B cell (primary cell): ENCODE results near the gene MID1. TPM values are rescaled to one million over a fixed set of nuclear protein-coding genes. Genes with fewer than 3 reads are reported as not detected.

Experiments used
- ATAC-seq: fragments of 200-7000 bp; cut with Tn5 transposase; one replicate; pipeline ENCODE4 v1.10.0; 2021; ENCODE audit warnings: low read depth, mild to moderate bottlenecking, moderate number of reproducible peaks, moderate library complexity
- CTCF ChIA-PET: fragments of 350-600 bp; sonication (Branson Sonifier 250); formaldehyde crosslinking; loops from one replicate; lab custom pipeline; 2021; ENCODE audit warnings: antibody characterized with exemption, inconsistent platforms; lab: Charles Lee
- POLR2A ChIA-PET: fragments of 350-600 bp; sonication (Branson Sonifier 250); formaldehyde crosslinking; loops from one replicate; lab custom pipeline; 2021; ENCODE audit warnings: antibody characterized with exemption; lab: Charles Lee
- DNase-seq: peaks from one replicate; pipeline ENCODE4 v3.0.0; 2013
- H2AFZ ChIP-seq: 2 replicates; pipeline ENCODE4 v1.6.1; 2012; ENCODE audit warnings: mild to moderate bottlenecking, low read depth, low read length; ENCODE audit not compliant: insufficient read depth, poor library complexity, severe bottlenecking
- H3K27ac ChIP-seq, 2 donors: 1 replicate in 1 of 2; 2 replicates in 1 of 2; pipeline ENCODE4 v1.5.1; 2012 to 2013; ENCODE audit warnings: low read length in 2 of 2, mild to moderate bottlenecking in 2 of 2, moderate library complexity in 1 of 2
- H3K27me3 ChIP-seq, 4 experiments: fragments of 200-600 bp in 1 of 4; sonication (generic) in 1 of 4; replicated peaks in 1 of 4; 1 replicate in 2 of 4; 2 replicates in 2 of 4; pipeline versions ENCODE4 v1.6.1 to v1.7.0; 2013 to 2016; ENCODE audit warnings: low read length in 3 of 4, mild to moderate bottlenecking in 2 of 4, mixed read lengths in 1 of 4, moderate library complexity in 1 of 4; ENCODE audit not compliant: insufficient read depth in 4 of 4, control insufficient read depth in 3 of 4; ENCODE audit errors: control extremely low read depth in 1 of 4
- H3K36me3 ChIP-seq, 2 experiments: replicated peaks in 1 of 2; 1 replicate in 1 of 2; 2 replicates in 1 of 2; pipeline versions ENCODE4 v1.6.1 to v1.7.1; 2013; ENCODE audit warnings: low read length in 1 of 2; ENCODE audit not compliant: insufficient read depth in 2 of 2, control insufficient read depth in 1 of 2; ENCODE audit errors: control extremely low read depth in 1 of 2, extremely low read depth in 1 of 2
- H3K4me1 ChIP-seq, 2 donors: fragments of 200-600 bp in 1 of 2; sonication (generic) in 1 of 2; 1 replicate in 1 of 2; 2 replicates in 1 of 2; pipeline versions ENCODE4 v1.5.1 to v1.6.1; 2013 to 2017; ENCODE audit warnings: low read length in 2 of 2; ENCODE audit not compliant: control insufficient read depth in 2 of 2, insufficient read depth in 2 of 2
- H3K4me2 ChIP-seq: replicated peaks from 2 replicates; pipeline ENCODE3; 2012; ENCODE audit warnings: mild to moderate bottlenecking, low read depth, low read length; ENCODE audit not compliant: poor library complexity, severe bottlenecking
- H3K4me3 ChIP-seq, 5 experiments: fragments of 200-600 bp in 1 of 5; sonication (generic) in 1 of 5; 1 replicate in 3 of 5; 2 replicates in 2 of 5; pipeline versions ENCODE4 v1.5.1 to v1.7.0; 2011 to 2016; ENCODE audit warnings: low read length in 4 of 5, mild to moderate bottlenecking in 4 of 5, low read depth in 2 of 5, control low read depth in 1 of 5, moderate library complexity in 1 of 5; ENCODE audit not compliant: insufficient read depth in 1 of 5; ENCODE audit errors: control extremely low read depth in 1 of 5, extremely low read depth in 1 of 5
- H3K79me2 ChIP-seq: fragments of 200-600 bp; sonication (generic); one replicate; pipeline ENCODE4 v1.6.0; 2016; ENCODE audit warnings: low read length; ENCODE audit not compliant: control insufficient read depth, insufficient read depth
- H3K9ac ChIP-seq: fragments of 200-600 bp; sonication (generic); 2 replicates; pipeline ENCODE4 v1.6.1; 2017; ENCODE audit warnings: mild to moderate bottlenecking, low read length, moderate library complexity
- H3K9me3 ChIP-seq, 3 donors: one replicate each; pipeline versions ENCODE4 v1.6.1 to v1.7.1; 2013; ENCODE audit warnings: low read length in 2 of 3; ENCODE audit not compliant: control insufficient read depth in 2 of 3, insufficient read depth in 1 of 3; ENCODE audit errors: control extremely low read depth in 1 of 3
- H4K20me1 ChIP-seq: 2 replicates; pipeline ENCODE4 v1.6.0; 2012; ENCODE audit warnings: mild to moderate bottlenecking, low read length; ENCODE audit not compliant: insufficient read depth, control insufficient read depth, poor library complexity, severe bottlenecking
- H3K27ac Mint-ChIP-seq: one replicate; pipeline ENCODE4 v1.8.0; 2021; ENCODE audit warnings: mixed read lengths
- H3K27me3 Mint-ChIP-seq: one replicate; pipeline ENCODE4 v1.8.0; 2021; ENCODE audit warnings: mixed read lengths
- H3K4me1 Mint-ChIP-seq: one replicate; pipeline ENCODE4 v1.8.0; 2021; ENCODE audit warnings: mixed read lengths
- H3K4me3 Mint-ChIP-seq: one replicate; pipeline ENCODE4 v1.8.0; 2021; ENCODE audit warnings: mixed read lengths
- H3K9me3 Mint-ChIP-seq: one replicate; pipeline ENCODE4 v1.8.0; 2022; ENCODE audit warnings: mixed read lengths; ENCODE audit not compliant: insufficient read depth
- EZH2 ChIP-seq: IDR thresholded peaks from 2 replicates; pipeline ENCODE4 v1.6.1; 2012; ENCODE audit warnings: borderline replicate concordance, low read depth, mild to moderate bottlenecking, moderate library complexity, low read length; ENCODE audit not compliant: insufficient read depth, poor library complexity, severe bottlenecking
- WGBS: methylation state at CpG from one replicate; pipeline ENCODE4 v1.1.5; 2013; ENCODE audit warnings: missing lambda C conversion rate; ENCODE audit not compliant: insufficient coverage; 5-methylcytosine and 5-hydroxymethylcytosine counted together
- intact Hi-C: fragments of 100-400 bp; cut with micrococcal nuclease; formaldehyde crosslinking; loops from one replicate; pipeline ENCODE4 v1.10.0; 2022
- polyA plus RNA-seq: library from polyadenylated mRNA; depleted of rRNA; stranded (reverse); fragments of >200 nt; gene quantifications from 2 replicates; pipeline ENCODE4 v1.2.3, GENCODE V29; 2012
- total RNA-seq, 2 donors: library from RNA; stranded (reverse); fragments of 120-200 nt in 1 of 2; gene quantifications; 1 replicate in 1 of 2; 2 replicates in 1 of 2; pipeline versions ENCODE4 v1.2.3 to v1.2.4, GENCODE V29; 2013 to 2022
- TF ChIP-seq, protein P1 (sequence below): fragments of 200-600 bp; IDR thresholded peaks from one replicate; pipeline ENCODE4 v1.8.0; 2022; ENCODE audit warnings: antibody characterized with exemption, mild to moderate bottlenecking

The MID1 gene
- total and polyA plus RNA-seq, 2 donors (not counting 1 experiment from before 2014, with no cell fraction given), result 0.15 to 0.44 TPM

DNA sequence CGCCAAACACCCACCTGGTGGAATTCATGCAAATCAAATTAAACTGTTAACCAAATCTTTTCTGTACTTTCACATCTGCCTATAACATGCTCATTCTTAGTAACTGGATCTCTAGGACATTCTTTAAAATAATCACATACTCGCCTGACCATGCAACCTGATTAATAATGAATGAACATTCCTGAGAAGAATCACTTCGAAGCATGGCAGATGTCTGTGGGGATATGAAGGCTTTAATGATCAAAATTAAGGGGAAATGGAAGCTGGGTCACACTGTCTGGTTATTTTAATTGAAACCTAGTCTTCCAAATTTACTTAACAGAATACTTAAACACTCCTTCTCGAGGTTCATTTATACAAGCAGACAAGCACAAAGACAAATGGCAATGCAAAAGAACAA, 44.2 kb downstream of the MID1 start:
- Mint-ChIP-seq H3K27me3 (peaks cover 4% of the 10 kb centered on the region), H3K4me1 (no peaks in the 10 kb centered on the region)
- POLR2A ChIA-PET, result no interaction called here

DNA sequence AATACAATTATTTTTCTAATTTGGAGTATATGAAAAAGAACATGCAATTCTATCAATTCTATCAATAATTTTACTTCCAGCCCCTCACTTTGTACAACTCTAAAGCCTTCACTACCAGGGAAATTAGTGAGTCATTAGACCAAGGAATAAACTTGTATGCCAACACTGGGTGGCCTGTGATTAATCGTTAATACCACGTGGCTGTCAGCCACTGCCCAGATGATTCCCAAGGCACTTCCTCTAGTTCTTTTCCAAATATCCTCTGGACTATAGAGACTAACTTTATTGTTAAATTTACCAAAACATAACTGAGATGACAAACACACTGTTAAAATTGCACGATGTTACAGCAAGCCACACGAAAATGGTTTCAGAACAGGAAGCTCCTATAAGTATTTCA, 45.7 kb downstream of the MID1 start:
- H3K27me3 ChIP-seq, result no peaks in the 10 kb centered on the region
- POLR2A ChIA-PET, result no interaction called here
- Mint-ChIP-seq H3K4me1 (no peaks in the 10 kb centered on the region), H3K27ac (no peak overlapping the region), H3K27me3 (peaks cover 7% of the 10 kb centered on the region), H3K9me3 (no peaks in the 10 kb centered on the region), H3K4me3 (no peak overlapping the region)
- ATAC-seq (no peak), DNase-seq (no peak)
- H2AFZ ChIP-seq, result no peak overlapping the region
- no peak overlapping the region for H3K4me3 ChIP-seq
- H3K36me3 ChIP-seq, result no peaks in the 10 kb centered on the region
- CTCF ChIA-PET, result no interaction called here
- no peak for TF ChIP-seq EZH2
- TF ChIP-seq, protein P1, sequence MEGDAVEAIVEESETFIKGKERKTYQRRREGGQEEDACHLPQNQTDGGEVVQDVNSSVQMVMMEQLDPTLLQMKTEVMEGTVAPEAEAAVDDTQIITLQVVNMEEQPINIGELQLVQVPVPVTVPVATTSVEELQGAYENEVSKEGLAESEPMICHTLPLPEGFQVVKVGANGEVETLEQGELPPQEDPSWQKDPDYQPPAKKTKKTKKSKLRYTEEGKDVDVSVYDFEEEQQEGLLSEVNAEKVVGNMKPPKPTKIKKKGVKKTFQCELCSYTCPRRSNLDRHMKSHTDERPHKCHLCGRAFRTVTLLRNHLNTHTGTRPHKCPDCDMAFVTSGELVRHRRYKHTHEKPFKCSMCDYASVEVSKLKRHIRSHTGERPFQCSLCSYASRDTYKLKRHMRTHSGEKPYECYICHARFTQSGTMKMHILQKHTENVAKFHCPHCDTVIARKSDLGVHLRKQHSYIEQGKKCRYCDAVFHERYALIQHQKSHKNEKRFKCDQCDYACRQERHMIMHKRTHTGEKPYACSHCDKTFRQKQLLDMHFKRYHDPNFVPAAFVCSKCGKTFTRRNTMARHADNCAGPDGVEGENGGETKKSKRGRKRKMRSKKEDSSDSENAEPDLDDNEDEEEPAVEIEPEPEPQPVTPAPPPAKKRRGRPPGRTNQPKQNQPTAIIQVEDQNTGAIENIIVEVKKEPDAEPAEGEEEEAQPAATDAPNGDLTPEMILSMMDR, result no peak
- H4K20me1 ChIP-seq, result no peaks in the 10 kb centered on the region
- intact Hi-C loops, result no loop called here
- no CpG with 5 or more reads among the region's 4 CpGs for WGBS
- H3K4me2 ChIP-seq, result no peak overlapping the region
- H3K9ac ChIP-seq, result no peak overlapping the region
- no peak overlapping the region for H3K27ac ChIP-seq
- H3K9me3 ChIP-seq, result no peaks in the 10 kb centered on the region
- H3K4me1 ChIP-seq, result no peaks in the 10 kb centered on the region
- H3K79me2 ChIP-seq, result no peaks in the 10 kb centered on the region

More for the DNA sequence above, 44.2 kb downstream of the MID1 start:
- no peak overlapping the region for H3K4me3 ChIP-seq
- H3K27ac ChIP-seq, result no peak overlapping the region
- no peaks in the 10 kb centered on the region for H4K20me1 ChIP-seq
- CTCF ChIA-PET, result no interaction called here
- H3K36me3 ChIP-seq, result no peaks in the 10 kb centered on the region
- DNase-seq (no peak), ATAC-seq (no peak)
- no peaks in the 10 kb centered on the region for H3K4me1 ChIP-seq
- Mint-ChIP-seq H3K27ac (no peak overlapping the region), H3K9me3 (no peaks in the 10 kb centered on the region), H3K4me3 (no peak overlapping the region)
- H3K79me2 ChIP-seq, result no peaks in the 10 kb centered on the region
- H3K9me3 ChIP-seq, result no peaks in the 10 kb centered on the region
- WGBS, result no CpG with 5 or more reads among the region's 4 CpGs
- no peak overlapping the region for H3K4me2 ChIP-seq
- H2AFZ ChIP-seq, result no peak overlapping the region
- H3K27me3 ChIP-seq, result no peaks in the 10 kb centered on the region
- H3K9ac ChIP-seq, result no peak overlapping the region
- intact Hi-C loops, result no loop called here
- TF ChIP-seq, protein P1, result no peak
- TF ChIP-seq EZH2, result no peak
